GM21390 (cell line): Measurements from ENCODE around the gene CD36.

ENCODE experiments used
- ATAC-seq: cut with Tn5 transposase; IDR thresholded peaks from one replicate; pipeline ENCODE4 v1.9.1; 2021; ENCODE audit not compliant: unreplicated experiment

CD36 gene

GRCh38 chr7:80637911-80638765 lies at the start of gene CD36:
TSS of gene CD36 (plus strand) at chr7:80638642. CDS start at chr7:80646741, 8,099 bp downstream.
- peak; percentile 78 for ATAC-seq

DNA sequence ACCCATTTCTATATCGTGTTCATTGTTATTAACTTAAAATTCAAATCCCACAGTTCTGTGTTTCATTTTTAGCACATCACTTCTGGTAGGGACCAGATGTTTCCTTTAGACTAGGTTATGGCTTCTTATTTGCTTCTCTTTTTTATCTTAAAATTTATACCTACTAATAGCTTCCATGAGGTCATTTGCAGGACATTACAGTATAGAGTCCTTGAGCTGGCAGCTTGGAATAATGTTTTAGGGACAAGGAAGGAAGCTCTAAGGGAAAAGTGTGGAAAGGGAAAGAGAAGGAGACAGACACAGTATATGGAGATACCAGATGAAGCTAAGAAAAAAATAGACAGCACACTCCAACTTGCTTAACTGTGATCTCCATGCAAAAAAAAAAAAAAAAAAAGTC lies 48.8 kb upstream of the CD36 start:
- no peak for ATAC-seq

GRCh38 chr7:80591654-80592053 lies 46.8 kb upstream of the CD36 start:
- ATAC-seq = no peak

- no peak for ATAC-seq
These were observed 44.4 kb upstream of the CD36 start for GRCh38 chr7:80593869-80594586.

DNA sequence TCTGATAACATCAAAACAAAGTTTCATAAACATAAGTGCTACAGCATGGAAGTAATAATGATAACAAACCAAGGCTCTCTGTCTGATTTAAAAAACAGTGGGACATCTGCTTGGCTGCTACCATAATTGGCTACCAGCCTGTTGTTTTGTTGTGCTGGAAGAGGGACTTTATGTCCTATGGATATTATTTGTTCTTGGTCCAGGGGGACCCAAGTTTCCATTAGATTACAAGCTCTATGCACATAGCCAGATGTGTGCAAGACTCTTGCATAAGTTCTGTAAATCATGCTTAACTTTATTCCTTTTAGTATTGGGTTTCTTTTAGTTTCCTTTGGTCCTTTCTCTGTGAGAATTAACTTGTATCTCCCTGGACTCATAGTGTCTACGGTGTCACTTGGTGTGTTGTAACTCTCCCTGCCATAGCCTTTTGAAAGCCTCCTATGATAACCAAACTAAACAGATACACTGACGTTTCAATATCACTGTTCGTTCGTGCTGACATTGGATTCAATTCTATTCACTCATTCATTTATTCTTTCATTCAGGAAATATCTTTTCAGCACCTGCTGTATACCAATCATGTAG lies 41.4 kb upstream of the CD36 start:
- ATAC-seq = no peak

- no peak for ATAC-seq
These were observed 40.6 kb upstream of the CD36 start for GRCh38 chr7:80597875-80598274.

GRCh38 chr7:80600046-80600445 lies 38.4 kb upstream of the CD36 start:
- ATAC-seq = no peak

DNA sequence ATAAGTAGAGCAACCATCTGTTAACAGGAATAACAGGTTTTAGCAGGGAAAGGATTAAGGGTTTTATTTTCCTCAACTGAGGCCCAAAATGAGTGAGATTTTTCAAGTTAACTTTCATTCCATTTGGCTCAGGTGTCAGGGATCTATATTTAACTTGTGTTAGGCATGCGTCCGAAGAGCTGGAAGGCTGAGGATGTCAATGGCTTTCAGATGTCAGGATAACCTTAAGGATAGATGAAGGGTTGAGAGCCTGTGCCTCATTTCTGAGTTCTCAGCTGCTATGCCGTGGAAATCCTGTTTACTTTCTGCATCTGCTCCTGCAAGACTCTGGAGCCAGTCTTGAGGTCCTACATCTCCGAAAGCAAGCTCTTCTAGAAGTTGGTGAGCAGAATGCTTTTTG lies 36.4 kb upstream of the CD36 start:
- no peak for ATAC-seq

DNA sequence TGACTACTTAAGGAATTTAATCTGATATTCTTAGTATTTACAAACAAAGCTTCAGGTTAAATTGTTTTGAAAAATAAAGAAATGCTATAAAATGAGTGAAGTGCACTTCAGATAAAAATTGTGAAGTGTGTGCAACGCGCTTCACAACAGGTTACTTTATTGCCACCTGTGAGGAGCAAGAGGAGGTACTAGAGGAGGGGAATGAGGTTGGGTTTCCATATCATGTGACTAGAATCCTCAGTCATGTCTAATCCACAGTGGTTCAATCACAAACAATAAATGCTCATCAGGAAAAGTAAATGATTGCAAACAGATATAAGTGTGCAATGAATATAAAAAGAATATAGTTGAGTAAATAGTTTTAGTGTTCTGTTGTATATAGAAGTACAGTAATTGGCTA lies 34.5 kb upstream of the CD36 start:
- ATAC-seq = no peak

GRCh38 chr7:80604436-80604835 lies 34.0 kb upstream of the CD36 start:
- ATAC-seq = no peak

- ATAC-seq = no peak
These were observed 31.3 kb upstream of the CD36 start for GRCh38 chr7:80607136-80607535.

- no peak for ATAC-seq
These were observed 30.1 kb upstream of the CD36 start for GRCh38 chr7:80608336-80608735.

- no peak for ATAC-seq
These were observed 28.7 kb upstream of the CD36 start for GRCh38 chr7:80609751-80610150.

DNA sequence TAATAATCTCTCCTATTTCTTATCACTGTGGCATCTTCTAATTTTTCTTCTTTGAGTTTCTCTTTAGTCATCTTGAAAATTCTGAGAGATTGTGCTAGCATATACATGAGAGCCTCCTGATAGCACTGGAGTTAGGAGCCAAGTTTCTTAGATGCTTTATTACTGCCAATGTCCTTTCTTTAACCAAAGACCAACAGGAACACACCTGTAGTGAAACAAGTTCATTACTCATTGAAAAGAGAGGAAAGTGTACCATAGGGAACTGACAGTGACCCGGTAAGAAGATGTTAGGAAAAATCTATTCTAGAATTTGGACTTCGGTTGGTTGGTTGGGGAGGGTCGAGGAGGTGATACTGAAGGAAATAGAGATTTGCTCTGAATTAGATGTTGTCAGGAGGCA lies 27.1 kb upstream of the CD36 start:
- ATAC-seq = no peak

DNA sequence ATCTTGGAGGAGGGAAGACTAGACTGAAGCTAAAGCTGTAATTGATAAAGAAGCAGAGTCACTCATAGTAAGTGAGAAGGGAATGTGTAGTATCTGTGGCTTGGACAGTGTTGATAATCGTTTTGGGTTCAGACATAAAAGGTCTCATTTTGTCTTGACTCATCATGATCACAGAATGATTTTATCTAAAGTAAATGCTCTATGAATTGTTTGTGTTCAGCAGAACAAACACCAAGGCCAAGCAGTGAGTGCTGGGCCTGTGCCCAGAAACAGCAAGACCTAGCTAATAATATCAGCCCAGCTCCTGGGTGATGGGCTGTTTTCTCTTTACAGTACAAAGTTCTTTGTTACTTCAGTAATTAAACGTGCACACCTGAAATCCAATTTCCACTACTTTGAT lies 26.7 kb upstream of the CD36 start:
- no peak for ATAC-seq

- ATAC-seq = no peak
These were observed 25.6 kb upstream of the CD36 start for GRCh38 chr7:80612880-80613279.

GRCh38 chr7:80613519-80613918 lies 24.9 kb upstream of the CD36 start:
- no peak for ATAC-seq

- no peak for ATAC-seq
These were observed 23.6 kb upstream of the CD36 start for GRCh38 chr7:80614851-80615271.

DNA sequence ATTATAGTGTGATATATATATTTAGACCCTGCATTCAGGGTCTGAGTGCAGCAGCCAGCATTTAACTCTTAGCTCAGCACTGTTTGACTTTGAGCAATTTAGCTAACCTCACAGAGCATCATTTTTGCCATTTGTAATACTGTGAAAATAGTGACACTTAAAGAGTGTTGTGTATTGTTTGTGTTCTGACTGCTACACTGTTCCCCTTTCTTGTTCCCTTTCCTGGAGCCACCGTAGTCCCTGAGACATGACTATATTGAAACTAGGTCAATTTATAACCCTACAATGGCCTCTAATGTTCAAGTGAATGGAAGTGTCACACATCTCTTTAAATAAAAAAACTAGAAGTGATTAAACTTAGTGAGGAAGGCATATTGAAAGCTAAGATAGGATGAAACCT lies 20.3 kb upstream of the CD36 start:
- ATAC-seq = no peak

GRCh38 chr7:80619741-80620140 lies 18.7 kb upstream of the CD36 start:
- no peak for ATAC-seq

- no peak for ATAC-seq
These were observed 15.9 kb upstream of the CD36 start for GRCh38 chr7:80622541-80622940.
